GM18526 (cell line): Measurements from ENCODE around the gene CHPF2.

Experiments used
- POLR2A ChIP-seq: IDR thresholded peaks from 3 replicates; pipeline ENCODE4 v1.6.1; 2011; ENCODE audit not compliant: insufficient read length; ENCODE audit errors: extremely low read depth

Gene CHPF2

GRCh38 chr7:151213826-151214225, 18.5 kb upstream of the CHPF2 start:
- no peak for TF ChIP-seq POLR2A

GRCh38 chr7:151215396-151215795, 16.9 kb upstream of the CHPF2 start:
- TF ChIP-seq POLR2A = no peak

- TF ChIP-seq POLR2A = no peak
Observed at GRCh38 chr7:151218170-151218569, 14.1 kb upstream of the CHPF2 start.

GRCh38 chr7:151223728-151224127, 8.6 kb upstream of the CHPF2 start:
- TF ChIP-seq POLR2A = no peak

GRCh38 chr7:151225948-151226510, 6.3 kb upstream of the CHPF2 start:
- no peak for TF ChIP-seq POLR2A

- TF ChIP-seq POLR2A = no peak
Observed at GRCh38 chr7:151226560-151226874, 5.8 kb upstream of the CHPF2 start.

- TF ChIP-seq POLR2A = peak; percentile 60
Observed at GRCh38 chr7:151226875-151227782, 5.2 kb upstream of the CHPF2 start, which contains the start of gene ABCF2. Gene ABCF2, minus strand, starts transcription at chr7:151227205. Its CDS starts 747 bp downstream, at chr7:151226458.

- TF ChIP-seq POLR2A = no peak
Observed at GRCh38 chr7:151228024-151228866, 4.0 kb upstream of the CHPF2 start.

GRCh38 chr7:151229249-151229648, 3.0 kb upstream of the CHPF2 start:
- no peak for TF ChIP-seq POLR2A

GRCh38 chr7:151231080-151231479, 1.2 kb upstream of the CHPF2 start:
- no peak for TF ChIP-seq POLR2A

- peak; percentile 23 for TF ChIP-seq POLR2A
Observed at GRCh38 chr7:151232917-151233701, 826 bp downstream of the CHPF2 start.

GRCh38 chr7:151233804-151234203, 1.5 kb downstream of the CHPF2 start:
- no peak for TF ChIP-seq POLR2A

GRCh38 chr7:151235091-151235787, 3.0 kb downstream of the CHPF2 start:
- TF ChIP-seq POLR2A = no peak

GRCh38 chr7:151236406-151236805, 4.1 kb downstream of the CHPF2 start:
- no peak for TF ChIP-seq POLR2A
